Mesothelial cell of epicardium (in vitro differentiated cells): ENCODE measurements around the gene MTHFD2. TPM values are rescaled to one million over a fixed set of nuclear protein-coding genes. Genes with fewer than 3 reads are reported as not detected.

Source experiments
- DNase-seq, 2 experiments: peaks; one replicate each; pipeline ENCODE4 v3.0.0; 2021; ENCODE audit warnings: low spot score in 2 of 2; ENCODE audit not compliant: unreplicated experiment in 2 of 2
- H3K27ac Mint-ChIP-seq: 2 replicates; pipeline ENCODE4 v1.8.0; 2021; ENCODE audit warnings: mixed read lengths
- H3K27me3 Mint-ChIP-seq: 2 replicates; pipeline ENCODE4 v1.8.0; 2021; ENCODE audit warnings: low read depth, mixed read lengths
- H3K36me3 Mint-ChIP-seq: 2 replicates; pipeline ENCODE4 v1.8.0; 2021; ENCODE audit warnings: mixed read lengths
- H3K4me1 Mint-ChIP-seq: 2 replicates; pipeline ENCODE4 v1.8.0; 2021; ENCODE audit warnings: mixed read lengths
- H3K4me3 Mint-ChIP-seq: 2 replicates; pipeline ENCODE4 v1.8.0; 2021; ENCODE audit warnings: mild to moderate bottlenecking, moderate library complexity, mixed read lengths
- H3K9me3 Mint-ChIP-seq: 2 replicates; pipeline ENCODE4 v1.8.0; 2021; ENCODE audit warnings: mixed read lengths
- CTCF ChIP-seq: fragments of 200-600 bp; sonication (generic); IDR thresholded peaks from one replicate; pipeline ENCODE4 v1.5.0; 2021; ENCODE audit warnings: antibody characterized with exemption; ENCODE audit not compliant: unreplicated experiment
- total RNA-seq: library from RNA; stranded (reverse); gene quantifications from 3 replicates; pipeline ENCODE4 v1.2.1, GENCODE V29; 2021

Gene MTHFD2
- total RNA-seq, 1 donor from 2014 or later: 39.1 TPM

- no peak for DNase-seq
These were observed 21.6 kb downstream of the MTHFD2 start for GRCh38 chr2:74219846-74220486.

GRCh38 chr2:74221091-74221490 is 22.7 kb downstream of the MTHFD2 start:
- H3K27ac Mint-ChIP-seq: no peak overlapping the region
- peaks cover 2% of the 10 kb centered on the region for H3K4me1 Mint-ChIP-seq
- DNase-seq: no peak

More at GRCh38 chr2:74219846-74220486, 21.6 kb downstream of the MTHFD2 start:
- Mint-ChIP-seq H3K4me1 (no peaks in the 10 kb centered on the region), H3K36me3 (peaks cover 9% of the 10 kb centered on the region), H3K4me3 (no peak overlapping the region), H3K9me3 (no peaks in the 10 kb centered on the region), H3K27me3 (no peaks in the 10 kb centered on the region), H3K27ac (no peak overlapping the region)
- TF ChIP-seq CTCF: no peak

GRCh38 chr2:74221604-74222299 is 23.3 kb downstream of the MTHFD2 start:
- peaks cover 5% of the 10 kb centered on the region for H3K36me3 Mint-ChIP-seq
- H3K27ac Mint-ChIP-seq: no peak overlapping the region
- no peak overlapping the region for H3K4me3 Mint-ChIP-seq
- no peaks in the 10 kb centered on the region for H3K27me3 Mint-ChIP-seq
- peaks cover 7% of the 10 kb centered on the region for H3K4me1 Mint-ChIP-seq
- DNase-seq: no peak
- H3K9me3 Mint-ChIP-seq: no peaks in the 10 kb centered on the region
- no peak for TF ChIP-seq CTCF

More at GRCh38 chr2:74221091-74221490, 22.7 kb downstream of the MTHFD2 start:
- no peaks in the 10 kb centered on the region for H3K27me3 Mint-ChIP-seq
- H3K9me3 Mint-ChIP-seq: no peaks in the 10 kb centered on the region
- peaks cover 6% of the 10 kb centered on the region for H3K36me3 Mint-ChIP-seq
- TF ChIP-seq CTCF: no peak
- no peak overlapping the region for H3K4me3 Mint-ChIP-seq

- Mint-ChIP-seq H3K27me3 (no peaks in the 10 kb centered on the region), H3K4me3 (no peak overlapping the region), H3K27ac (no peak overlapping the region), H3K4me1 (peaks cover 7% of the 10 kb centered on the region), H3K9me3 (no peaks in the 10 kb centered on the region), H3K36me3 (peaks cover 5% of the 10 kb centered on the region)
- no peak for TF ChIP-seq CTCF
- no peak for DNase-seq
These were observed 23.9 kb downstream of the MTHFD2 start for GRCh38 chr2:74222300-74222650.

GRCh38 chr2:74223941-74224770 is 25.7 kb downstream of the MTHFD2 start:
- TF ChIP-seq CTCF: no peak
- no peaks in the 10 kb centered on the region for H3K9me3 Mint-ChIP-seq
- H3K36me3 Mint-ChIP-seq: peaks cover 3% of the 10 kb centered on the region
- no peak overlapping the region for H3K4me3 Mint-ChIP-seq
- H3K27me3 Mint-ChIP-seq: no peaks in the 10 kb centered on the region
- H3K27ac Mint-ChIP-seq: no peak overlapping the region
- DNase-seq: no peak
- peaks cover 7% of the 10 kb centered on the region for H3K4me1 Mint-ChIP-seq
